ENCODE measurements around the gene ZBTB5.

- TF ChIP-seq CTCF (IDR thresholded peaks at IDR 0.05) = no peak
- TF ChIP-seq POLR2A (IDR thresholded peaks at IDR 0.05) = peak in 1 of 2 donors; percentile 59
Observed at GRCh38 chr9:37466037-37466709, 923 bp upstream of the ZBTB5 start.

All from Peyer's patch (tissue), 4 donors.